Muscle of arm (tissue), 12 donors: ENCODE measurements around the gene PHLDA1. TPM values are rescaled to one million over a fixed set of nuclear protein-coding genes. Genes with fewer than 3 reads are reported as not detected.

ENCODE experiments used
- DNase-seq: peaks from one replicate; pipeline ENCODE4 v3.0.0-alpha.2; 2013
- polyA plus RNA-seq, 12 donors: library from polyadenylated mRNA; unstranded; fragments of 120-200 nt; gene quantifications; one replicate each; pipeline ENCODE4 v1.2.1, GENCODE V29; 2013; ENCODE audit not compliant: insufficient read length in 12 of 12

Gene PHLDA1
- polyA plus RNA-seq, 12 donors, result 17.8 to 34.9 (median 24.3) TPM; not detected in 1

DNA sequence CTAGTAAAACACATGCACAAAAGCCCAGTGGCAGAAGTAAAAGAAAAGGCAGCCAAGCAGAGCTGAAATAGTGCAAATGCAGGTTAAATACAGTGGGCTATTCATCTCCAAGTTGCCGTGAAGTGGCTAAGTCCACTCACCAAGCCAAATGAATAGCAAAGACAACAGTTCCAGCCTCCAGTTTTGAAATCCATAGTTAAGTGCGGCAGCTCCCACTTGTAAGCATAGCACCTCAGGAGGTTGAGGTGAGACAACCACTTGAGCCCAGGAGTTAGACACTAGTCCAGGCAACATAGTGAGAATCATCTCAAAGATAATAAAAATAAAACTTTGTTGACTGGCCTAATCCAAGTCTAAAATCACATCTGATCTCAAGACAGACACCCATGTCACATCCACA, 9.8 kb upstream of the PHLDA1 start:
- DNase-seq, result no peak

DNA sequence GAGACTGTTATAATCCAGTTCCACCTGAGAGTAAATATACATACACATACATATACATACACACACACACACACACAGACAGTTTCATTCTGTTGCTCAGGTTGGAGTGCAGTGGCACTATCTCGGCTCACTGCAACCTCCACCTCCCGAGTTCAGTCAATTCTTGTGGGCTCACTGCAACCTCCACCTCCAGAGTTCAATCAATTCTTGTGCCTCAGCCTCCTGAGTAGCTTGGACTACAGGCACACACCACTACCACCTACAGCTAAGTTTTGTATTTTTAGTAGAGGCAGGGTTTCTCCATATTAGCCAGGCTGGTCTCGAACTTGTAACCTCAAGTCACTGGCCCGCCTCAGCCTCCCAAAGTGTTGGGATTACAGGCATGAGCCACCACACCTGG, 8.9 kb upstream of the PHLDA1 start:
- no peak for DNase-seq

DNA sequence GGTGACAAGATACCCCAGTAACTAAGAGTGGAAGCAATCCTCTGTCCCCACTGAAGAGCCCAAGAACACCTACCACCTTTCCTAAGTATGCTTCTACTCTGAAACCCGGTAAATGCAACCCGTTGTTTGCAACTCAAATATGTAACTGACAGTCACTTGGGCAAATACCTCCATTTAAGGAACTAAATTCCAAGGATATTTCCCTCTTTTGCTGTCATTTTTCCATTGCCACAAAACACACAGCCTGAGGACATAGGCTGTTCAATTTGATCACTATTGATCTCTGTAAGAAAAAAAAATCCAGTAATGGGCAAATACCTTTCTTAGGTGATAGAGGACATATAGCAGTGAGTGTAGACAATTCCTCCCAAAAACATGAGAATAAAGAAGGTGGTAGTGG, 6.6 kb upstream of the PHLDA1 start:
- DNase-seq, result no peak

DNA sequence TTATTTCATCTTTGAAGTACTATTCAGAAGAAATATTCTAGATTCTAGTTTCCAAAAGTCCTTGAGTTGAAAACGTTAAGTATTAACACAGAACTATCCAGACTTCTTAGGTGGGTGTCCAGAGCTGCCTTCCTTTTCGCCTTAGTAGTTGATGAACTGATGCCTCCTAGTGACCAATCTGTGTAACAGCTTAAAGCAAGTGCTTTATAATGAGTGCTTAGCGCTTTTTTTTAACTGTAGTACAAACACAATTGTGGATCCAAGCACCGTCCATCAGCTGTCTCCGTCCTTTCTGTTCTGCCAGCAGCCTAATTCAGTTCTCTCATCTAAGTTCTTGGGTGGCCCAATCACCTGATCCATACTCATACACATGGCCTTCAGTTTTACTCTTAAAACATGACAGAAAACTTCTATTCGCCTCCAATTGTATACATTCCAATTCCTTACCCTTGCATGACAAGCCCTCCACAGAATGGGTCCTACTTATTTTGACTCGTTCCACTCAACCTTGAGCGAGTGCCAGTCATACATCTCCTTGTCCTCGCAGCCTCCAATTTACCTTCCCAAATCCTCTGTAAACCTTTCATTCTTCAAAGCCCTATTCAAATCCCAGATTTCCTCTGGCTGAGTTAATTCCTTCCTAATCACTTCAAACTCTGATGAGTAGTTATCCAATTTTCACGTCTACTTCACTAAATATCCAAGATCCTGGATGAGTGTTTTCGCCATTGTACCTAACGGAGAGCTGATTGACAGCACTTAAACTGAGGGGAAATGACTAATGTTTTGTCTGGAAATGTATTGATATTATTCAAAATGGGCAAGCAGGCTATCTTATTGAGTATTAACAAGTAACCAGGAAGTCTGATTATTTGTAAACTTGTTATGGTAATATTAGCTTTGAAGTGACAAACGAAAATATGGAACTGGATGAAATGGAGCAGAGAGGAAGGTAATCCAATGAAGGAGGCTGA, 5.8 kb upstream of the PHLDA1 start:
- peak; percentile 72 for DNase-seq

DNA sequence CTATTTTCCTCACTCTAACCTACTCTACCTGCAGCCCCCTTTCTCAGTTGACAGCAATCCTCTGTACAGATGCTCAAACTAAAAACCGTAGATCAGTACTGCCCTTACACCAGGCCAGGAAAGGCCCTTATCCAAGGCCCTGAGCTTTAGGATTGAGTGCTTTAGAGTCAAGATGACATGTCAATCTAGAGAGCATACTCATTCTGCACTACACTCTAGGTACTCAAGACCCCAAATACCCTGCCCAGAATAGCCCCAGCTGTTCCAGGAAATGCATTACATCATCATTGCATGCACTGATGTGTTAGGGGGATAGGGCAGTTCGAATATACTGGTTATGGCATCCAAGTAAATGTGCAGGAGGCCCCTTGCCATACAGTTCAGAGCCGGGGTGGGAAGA, 3.5 kb upstream of the PHLDA1 start:
- DNase-seq, result no peak

DNA sequence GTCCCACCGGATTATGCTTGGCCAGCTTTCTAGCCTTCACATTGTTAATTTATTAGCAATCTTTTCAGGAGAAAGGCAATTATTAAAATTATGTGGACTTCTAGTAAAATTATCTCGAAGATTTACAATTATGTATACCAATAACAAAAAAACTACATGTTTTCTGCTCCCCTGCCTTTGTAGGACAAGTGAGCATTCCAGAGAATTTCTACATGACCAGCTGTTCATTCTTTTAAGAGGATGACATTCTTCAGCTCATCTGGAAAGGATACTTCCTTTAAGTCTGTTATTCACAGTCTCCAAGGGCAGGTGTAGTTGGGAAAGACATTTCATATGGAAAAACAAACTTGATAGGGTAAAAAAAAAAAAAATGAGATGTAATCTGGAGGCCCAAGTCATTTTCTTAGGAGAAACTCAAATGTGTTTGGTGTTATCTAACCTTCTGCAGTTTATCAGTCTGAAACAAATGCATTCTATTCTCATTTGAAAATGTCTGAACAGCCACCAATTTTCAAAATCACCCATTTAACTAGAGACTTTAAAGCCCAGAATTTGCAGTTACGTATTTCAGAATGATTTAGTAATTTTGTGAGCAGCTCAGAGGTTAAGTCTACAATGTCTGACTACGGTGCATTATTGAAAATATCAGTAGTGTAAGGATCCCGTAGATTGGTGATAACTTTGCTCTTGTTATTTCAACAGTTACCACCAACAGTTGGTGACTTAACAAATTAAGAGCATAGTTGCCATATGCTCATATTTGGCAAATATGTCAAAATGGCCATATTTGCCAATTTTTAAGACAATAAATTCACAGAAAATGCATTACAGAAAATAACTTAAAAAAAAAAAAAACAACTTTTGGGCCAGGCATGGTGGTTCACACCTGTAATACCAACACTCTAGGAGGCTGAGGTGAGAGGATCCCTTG, 1.8 kb upstream of the PHLDA1 start:
- peak; percentile 44 for DNase-seq

DNA sequence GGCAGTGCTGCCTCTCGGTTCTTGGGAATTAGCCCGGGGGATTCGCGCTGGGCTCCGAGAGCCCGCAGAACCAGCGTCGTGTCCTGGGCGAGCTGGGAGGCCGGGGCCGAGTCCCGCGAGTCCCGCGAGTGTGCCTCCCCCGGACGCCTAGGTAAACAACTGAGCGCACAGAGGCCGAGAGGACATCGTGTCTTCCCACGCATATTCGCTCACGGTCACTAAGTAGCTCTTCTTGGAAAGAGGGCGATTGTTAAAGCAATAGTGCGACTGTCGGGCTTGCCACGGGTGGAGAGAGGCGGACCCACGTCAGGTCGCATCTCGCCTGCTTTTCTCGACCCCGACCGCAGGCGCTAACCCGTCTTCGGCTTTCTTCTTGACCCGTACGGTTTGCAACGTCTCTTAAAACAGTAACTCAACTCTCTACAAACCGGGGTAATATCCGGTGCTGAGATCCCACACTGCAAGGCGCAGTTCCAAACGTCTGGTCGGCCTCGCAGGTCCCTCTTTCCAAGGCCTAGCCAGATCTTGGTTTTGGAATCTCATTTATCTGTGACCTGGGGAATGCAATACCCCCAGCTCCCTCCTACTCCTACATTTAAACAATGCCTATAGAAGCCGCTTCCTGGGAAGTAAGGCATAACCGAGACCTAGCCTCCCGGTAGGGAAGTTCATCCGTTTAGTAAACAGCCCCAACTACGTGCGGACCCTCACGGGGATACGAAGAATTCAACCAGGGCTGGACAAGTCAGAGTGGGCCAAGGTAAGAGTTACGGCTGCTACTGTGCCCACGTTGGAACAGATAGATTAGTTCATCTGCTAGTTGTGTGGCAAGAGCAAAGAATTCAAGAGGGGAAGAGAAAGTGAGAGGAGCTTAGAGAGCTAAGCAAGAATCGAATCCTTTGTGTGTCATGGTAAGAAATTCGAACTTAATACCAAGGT, 736 bp upstream of the PHLDA1 start:
- peak; percentile 81 for DNase-seq

DNA sequence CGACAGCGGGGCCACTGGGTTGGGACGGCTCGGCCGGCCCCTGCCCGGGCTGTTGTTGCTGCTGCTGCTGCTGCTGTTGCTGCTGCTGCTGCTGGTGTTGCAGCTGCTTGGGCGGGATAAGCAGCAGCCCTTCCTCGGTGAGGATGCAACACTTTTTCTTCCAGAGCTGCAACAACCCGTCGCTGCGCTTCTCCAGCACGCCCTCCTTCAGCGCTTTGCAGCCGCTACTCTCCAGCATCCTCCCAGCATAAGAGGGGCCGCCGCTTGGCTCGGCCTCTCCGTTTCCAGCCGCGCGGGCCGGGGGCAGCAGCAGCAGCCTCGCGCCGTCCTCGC, 529 bp downstream of the PHLDA1 start:
- peak; percentile 55 for DNase-seq

DNA sequence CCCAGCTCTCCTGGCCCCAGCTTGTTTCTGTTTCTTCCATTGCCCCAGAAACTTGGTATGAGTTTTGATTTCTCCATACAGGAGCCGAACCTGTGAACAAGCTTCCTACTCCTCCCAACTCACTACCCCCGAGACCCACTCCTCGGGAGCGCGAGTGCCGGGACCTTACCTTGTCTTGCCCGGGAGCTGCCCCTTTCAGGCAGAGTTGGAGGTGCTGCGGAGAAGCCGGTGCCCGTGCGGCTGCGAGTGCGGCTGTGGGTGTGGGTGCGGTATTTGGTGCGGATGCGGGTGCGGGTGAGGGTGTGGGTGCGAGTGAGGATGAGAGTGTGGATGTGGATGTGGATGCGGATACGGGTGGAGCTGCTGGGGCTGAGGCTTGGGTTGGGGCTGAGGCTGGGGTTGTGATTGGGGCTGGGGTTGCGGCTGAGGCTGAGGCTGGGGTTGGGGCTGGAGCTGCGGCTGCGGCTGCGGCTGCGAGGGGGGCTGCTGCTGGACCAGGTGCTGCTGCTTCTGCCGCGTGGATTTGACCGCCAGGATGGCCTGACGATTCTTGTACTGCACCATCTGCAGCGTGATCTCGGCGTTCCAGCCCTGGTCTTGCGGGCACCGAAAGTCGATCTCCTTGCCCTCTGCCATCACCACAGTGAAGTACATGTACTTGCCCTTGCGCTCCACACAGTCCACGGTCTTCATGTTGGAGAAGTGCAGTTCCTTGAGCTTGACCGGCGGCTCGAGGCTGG, 1.1 kb downstream of the PHLDA1 start:
- peak; percentile 43 for DNase-seq

DNA sequence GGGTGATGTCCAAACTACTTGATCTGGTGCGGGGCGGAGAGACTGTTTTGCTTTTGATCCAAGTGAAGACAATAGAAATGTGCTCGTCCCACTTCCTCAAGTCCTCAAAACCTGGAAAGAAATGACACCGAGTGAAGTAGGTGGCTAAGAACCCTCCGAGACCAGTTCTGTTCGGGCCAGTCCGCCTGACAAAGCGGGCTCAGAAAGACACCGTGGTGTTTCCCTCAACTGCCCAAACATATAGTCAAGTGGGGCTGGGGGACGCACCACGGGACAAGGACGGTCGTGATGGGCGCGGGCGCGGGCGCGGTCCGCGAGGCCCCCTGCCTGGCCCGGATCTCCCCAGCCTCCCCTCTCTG, 1.6 kb downstream of the PHLDA1 start:
- peak; percentile 53 for DNase-seq

DNA sequence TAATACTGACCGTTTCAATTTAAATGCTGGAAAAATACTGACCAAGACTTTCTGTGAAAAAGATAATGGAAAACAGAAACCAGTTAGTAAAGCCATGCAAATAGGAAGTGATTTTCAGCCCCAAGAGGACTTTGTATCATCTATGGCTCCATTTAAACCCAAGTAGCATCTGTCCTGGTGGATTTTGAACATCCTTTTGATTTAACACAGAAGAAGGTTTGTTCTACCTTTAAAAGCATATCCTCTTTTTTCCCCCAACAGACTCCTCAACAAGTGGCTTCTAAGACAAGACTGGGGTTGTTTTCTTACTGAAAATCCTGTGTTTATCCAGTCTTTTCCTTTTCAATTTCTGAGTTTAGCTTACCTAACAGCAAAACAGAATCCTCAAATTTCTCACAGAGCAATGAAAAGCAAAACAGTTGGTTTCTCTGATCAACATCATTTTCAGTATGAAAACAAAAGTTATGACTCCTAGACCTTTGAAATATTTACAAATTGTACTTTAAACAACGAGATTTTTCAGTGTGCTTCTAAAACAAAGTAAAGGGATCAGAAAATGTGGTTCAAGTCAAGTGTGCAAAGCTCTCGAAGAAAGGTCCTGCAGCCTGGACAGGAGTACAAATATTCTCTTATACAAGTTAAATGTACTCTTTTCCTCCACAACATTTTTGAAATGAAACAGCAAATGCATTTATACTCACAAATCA, 2.9 kb downstream of the PHLDA1 start:
- DNase-seq, result no peak

DNA sequence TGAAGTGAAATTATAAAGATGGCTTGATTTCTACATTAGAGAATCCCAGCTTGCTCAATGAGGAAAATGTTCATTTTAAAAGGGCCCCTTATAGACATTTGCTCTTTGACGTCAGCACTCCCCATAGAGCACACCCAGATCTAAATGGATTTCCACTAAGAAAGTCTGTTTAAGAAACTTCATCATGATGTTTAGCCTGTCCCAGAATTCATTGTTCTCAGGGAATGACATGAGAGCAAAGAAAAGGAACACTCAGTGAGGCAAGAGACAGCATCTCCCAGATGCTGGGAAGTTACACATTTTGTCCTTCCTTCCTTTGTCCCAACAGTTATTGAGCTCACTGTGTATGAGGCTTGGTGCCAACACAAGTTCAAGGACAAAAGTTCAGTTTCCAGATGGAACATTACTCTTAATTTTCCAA, 4.9 kb downstream of the PHLDA1 start:
- DNase-seq, result no peak

DNA sequence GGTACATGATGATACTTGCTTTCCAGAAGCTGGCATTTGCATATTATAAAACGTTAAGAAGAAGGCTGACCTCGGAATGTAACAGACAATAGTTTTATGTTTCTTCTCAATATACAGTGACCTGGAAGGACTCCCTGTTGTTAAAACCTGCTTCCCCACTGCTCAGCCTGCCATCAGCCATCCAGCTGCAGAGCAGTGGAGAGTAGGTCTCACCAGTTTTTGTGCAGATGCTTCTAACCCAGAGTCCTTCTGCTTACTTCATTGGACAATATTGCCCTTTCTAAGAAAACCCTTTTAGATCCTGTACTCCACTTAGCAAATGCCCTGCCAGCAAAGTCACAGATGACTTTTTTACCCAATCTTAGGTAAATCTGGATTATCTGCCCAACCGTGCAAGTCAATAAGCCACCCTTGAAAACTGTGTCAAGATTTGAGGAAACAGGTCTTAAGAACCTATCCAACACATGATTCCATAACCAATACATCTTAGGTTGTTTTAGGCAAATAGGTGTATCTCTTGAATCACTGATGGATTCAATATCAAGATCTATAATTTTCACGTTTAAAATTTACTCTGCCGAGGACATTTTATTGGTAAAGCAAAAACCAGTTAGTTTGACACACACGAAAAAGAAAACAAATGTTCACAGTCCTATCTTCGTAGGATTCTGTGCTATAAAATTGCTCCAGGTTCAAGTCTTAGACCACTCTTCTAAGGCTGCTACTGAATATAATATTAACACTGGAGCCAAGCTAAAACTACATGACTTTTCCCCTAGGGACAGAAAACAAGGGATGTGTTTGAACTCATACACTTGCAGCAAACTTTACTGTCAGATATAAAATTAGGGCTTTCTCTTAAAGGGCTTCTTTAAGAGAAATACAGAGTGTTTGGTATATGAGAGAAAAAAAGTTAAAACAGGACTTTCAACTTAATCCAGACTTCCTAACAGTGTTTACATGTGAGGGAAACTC, 5.7 kb downstream of the PHLDA1 start:
- DNase-seq, result no peak

DNA sequence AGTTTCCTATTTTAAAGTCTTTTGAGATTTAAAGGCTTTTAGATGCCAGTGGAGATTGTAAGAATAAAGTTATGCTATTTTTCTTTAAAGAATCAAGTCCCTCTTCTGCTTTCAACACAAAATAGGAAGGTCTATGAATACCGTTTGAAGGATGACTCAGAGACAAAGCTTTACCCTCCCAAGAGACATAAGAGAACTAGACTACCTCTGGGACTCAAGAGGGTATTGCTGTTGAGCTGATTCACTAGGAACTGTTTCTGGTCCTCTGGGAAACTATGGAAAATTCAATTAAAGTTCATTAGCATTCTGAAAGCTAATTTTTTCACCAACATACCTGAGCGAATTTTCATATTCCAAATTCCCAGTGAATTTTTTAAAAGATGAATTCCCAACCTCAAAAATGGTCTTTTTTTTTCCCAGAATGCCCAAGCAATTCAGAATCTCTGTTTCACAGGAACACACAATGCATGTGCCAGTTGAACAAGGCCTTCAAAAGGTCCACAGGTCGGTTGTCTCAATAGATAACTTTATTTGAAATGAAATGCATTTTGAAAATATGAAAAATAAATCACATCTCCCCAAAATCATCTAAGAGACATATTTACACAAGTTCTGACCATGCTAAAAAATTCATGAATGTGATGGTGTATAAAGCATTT, 6.5 kb downstream of the PHLDA1 start:
- DNase-seq, result no peak

DNA sequence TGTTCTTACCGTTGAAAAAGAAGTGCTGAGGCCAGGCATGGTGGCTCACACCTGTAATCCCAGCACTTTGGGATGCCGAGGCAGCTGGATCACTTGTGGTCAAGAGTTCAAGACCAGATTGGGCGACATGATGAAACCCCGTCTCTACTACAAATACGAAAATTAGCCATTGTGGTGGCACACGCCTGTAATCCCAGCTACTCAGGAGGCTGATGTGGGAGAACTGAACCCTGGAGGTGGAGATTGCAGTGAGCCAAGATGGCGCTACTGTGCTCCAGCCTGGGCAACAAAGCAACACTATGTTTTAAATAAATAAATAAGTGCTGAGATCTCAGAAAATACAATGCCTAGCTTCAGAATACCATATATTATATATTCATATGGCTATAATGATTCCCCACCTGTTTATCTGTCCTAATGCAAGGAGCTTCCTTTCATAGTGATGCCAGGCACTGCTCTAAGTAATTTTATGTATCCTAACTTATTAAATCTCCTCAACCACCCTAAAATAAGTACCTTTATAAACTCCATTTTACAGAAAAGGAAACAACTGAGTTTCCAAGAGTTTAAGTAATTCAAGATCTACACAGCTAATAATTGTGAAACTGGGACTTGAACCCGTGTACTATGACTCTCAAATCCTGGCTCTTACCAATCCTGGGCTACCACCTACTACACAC, 7.3 kb downstream of the PHLDA1 start:
- no peak for DNase-seq

DNA sequence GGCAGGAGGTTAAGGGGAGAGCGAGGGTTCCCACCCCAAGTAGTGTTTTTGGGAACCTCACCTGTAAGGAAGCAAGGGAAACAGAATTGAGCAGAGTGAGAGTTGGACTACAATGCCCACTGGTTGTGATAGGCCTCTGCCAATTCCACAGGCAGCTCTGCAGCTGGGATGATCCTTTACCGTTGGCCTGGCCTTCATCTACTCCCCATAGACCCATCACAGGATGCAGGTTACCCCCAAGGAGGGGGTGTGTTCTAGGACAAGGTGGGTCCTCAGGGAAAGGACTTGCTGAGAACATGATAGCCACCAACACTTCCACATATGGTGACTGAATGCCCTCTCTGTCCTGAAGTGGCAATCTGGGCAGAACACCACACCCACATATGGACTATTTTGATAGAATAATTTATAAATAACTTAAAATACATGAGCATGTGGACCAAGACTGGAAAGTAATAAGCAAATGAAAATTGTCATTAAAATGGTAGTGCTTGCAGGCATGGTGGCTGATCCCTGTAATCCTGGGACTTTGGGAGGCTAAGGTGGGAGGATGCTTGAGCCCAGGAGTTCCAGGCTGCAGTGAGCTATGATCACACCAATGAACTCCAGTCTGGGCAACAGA, 8.4 kb downstream of the PHLDA1 start:
- DNase-seq, result no peak

DNA sequence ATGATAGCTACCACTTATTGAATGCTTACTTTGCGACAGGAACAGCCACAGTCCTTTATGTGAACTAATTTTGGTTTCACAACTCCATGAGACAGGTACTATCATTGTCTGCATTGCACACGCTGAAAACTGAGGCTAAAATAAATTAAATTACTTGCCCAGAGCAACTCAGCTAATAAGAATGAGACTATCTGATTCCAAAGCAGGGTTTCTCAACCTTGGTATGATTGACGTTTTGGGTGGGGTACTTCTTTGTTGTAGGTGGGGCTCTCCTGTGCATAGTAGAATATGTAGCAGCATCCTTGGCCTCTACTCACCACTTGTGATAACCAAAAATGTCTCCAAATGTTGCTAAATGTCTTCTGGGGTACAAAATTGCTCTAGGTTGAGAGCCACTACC, 9.1 kb downstream of the PHLDA1 start:
- DNase-seq, result no peak
